Measurements from ENCODE around the gene LZTS3. TPM values are rescaled to one million over a fixed set of nuclear protein-coding genes. Genes with fewer than 3 reads are reported as not detected.

The LZTS3 gene
- total and polyA plus RNA-seq, 2 of the 13 experiments (the other 11 are each of a cell fraction or from before 2014, with no cell fraction given), result 10.1 to 31.3 TPM

DNA sequence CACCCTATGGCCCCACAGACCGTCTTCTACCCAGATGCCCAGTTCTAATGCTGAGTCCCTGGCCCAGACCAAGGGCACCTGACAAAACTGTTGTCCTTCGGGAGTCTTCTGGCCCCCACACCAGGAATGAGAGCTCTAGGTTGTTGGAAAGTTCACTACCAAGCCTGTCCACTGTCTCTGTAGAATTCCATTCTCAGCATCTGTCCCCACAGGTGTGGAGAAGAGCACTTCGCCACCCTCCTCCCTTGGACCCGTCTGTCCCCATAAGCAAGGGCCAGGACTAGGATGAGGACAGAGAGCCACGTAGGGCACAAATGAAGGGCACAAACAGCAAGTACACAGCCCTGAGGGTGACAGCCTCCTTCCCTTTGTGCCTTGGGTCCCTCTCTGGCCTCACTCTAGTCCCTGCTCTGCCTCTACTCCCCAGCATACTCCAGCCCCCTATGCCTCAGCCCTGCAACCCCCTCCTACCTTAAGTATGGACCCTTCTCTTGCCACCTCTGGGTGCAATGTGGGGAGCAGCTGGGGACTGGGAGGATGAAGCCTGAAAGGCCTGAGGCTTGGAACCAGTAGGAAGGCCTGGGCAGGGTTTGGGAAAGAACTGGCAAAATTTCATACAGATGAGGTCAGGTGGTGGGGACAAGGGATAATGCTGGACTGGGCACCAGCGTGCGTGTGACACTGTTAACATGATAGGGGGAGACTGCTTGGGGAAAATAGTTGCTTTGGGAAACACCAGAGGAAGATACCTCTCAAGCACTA lies 4.3 kb downstream of the LZTS3 start (continued):
- peak; percentile 81; the same call in 1 of the 2 replicates for TF ChIP-seq AFF4 (CRISPR knock-in tag; IDR thresholded peaks at IDR 0.05)
- TF ChIP-seq NFYC (CRISPR knock-in tag; IDR thresholded peaks at IDR 0.05), result no peak; the same call in 1 of the 2 replicates
- TF ChIP-seq ZNF546 (CRISPR knock-in tag; conservative IDR thresholded peaks at IDR 0.05), result no peak
- no peak for TF ChIP-seq TAF15 (IDR thresholded peaks at IDR 0.05; ENCODE audit: low read depth, low read length, poor library complexity, severe bottlenecking)
- TF ChIP-seq HOXA9 (CRISPR knock-in tag; IDR thresholded peaks at IDR 0.05; ENCODE audit: borderline replicate concordance), result no peak
- no peak for TF ChIP-seq MTF2 (CRISPR knock-in tag; IDR thresholded peaks at IDR 0.05; ENCODE audit: borderline replicate concordance)
- TF ChIP-seq, protein P1, sequence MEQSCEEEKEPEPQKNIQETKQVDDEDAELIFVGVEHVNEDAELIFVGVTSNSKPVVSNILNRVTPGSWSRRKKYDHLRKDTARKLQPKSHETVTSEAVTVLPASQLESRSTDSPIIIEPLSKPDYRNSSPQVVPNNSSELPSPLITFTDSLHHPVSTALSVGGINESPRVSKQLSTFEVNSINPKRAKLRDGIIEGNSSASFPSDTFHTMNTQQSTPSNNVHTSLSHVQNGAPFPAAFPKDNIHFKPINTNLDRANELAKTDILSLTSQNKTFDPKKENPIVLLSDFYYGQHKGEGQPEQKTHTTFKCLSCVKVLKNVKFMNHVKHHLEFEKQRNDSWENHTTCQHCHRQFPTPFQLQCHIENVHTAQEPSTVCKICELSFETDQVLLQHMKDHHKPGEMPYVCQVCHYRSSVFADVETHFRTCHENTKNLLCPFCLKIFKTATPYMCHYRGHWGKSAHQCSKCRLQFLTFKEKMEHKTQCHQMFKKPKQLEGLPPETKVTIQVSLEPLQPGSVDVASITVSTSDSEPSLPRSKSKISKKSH (CRISPR knock-in tag; IDR thresholded peaks at IDR 0.05; ENCODE audit: borderline replicate concordance), result peak; percentile 28; the same call in 1 of the 2 replicates
- TF ChIP-seq, protein P2, sequence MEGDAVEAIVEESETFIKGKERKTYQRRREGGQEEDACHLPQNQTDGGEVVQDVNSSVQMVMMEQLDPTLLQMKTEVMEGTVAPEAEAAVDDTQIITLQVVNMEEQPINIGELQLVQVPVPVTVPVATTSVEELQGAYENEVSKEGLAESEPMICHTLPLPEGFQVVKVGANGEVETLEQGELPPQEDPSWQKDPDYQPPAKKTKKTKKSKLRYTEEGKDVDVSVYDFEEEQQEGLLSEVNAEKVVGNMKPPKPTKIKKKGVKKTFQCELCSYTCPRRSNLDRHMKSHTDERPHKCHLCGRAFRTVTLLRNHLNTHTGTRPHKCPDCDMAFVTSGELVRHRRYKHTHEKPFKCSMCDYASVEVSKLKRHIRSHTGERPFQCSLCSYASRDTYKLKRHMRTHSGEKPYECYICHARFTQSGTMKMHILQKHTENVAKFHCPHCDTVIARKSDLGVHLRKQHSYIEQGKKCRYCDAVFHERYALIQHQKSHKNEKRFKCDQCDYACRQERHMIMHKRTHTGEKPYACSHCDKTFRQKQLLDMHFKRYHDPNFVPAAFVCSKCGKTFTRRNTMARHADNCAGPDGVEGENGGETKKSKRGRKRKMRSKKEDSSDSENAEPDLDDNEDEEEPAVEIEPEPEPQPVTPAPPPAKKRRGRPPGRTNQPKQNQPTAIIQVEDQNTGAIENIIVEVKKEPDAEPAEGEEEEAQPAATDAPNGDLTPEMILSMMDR (CRISPR knock-in tag; IDR thresholded peaks at IDR 0.05), result no peak; the same call in 1 of the 2 replicates
- TF ChIP-seq RAD21 (CRISPR knock-in tag; IDR thresholded peaks at IDR 0.05), result no peak
- peak; percentile 6; the same call in 1 of the 2 replicates for TF ChIP-seq ZNF687 (CRISPR knock-in tag; IDR thresholded peaks at IDR 0.05)
- no peak for TF ChIP-seq HMGXB3 (CRISPR knock-in tag; IDR thresholded peaks at IDR 0.05; ENCODE audit: borderline replicate concordance)
